GM12801 (cell line): ENCODE data around the gene PALM.

ENCODE experiments used
- CTCF ChIP-seq: IDR thresholded peaks from one replicate; pipeline ENCODE4 v1.5.1; 2011; ENCODE audit warnings: control low read depth; ENCODE audit not compliant: insufficient read length; ENCODE audit errors: extremely low read depth

The PALM gene

GRCh38 chr19:715347-715746 lies 6.6 kb downstream of the PALM start:
- TF ChIP-seq CTCF, result no peak

- TF ChIP-seq CTCF, result no peak
Measured at GRCh38 chr19:718251-718951, 9.7 kb downstream of the PALM start.

- TF ChIP-seq CTCF, result no peak
Measured at GRCh38 chr19:718991-719512, 10.3 kb downstream of the PALM start.

- no peak for TF ChIP-seq CTCF
Measured at GRCh38 chr19:719636-720344, 11.1 kb downstream of the PALM start.

- no peak for TF ChIP-seq CTCF
Measured at GRCh38 chr19:720345-721160, 11.8 kb downstream of the PALM start.

- no peak for TF ChIP-seq CTCF
Measured at GRCh38 chr19:722553-723101, 13.9 kb downstream of the PALM start.

- TF ChIP-seq CTCF, result no peak
Measured at GRCh38 chr19:723247-723646, 14.5 kb downstream of the PALM start.
